H1 (cell line): ENCODE results near the gene CAMKK2. TPM values are rescaled to one million over a fixed set of nuclear protein-coding genes. Genes with fewer than 3 reads are reported as not detected.

ENCODE experiments used
- MAX ChIP-seq: IDR thresholded peaks from 2 replicates; pipeline ENCODE4 v1.6.1; 2012; ENCODE audit warnings: inconsistent platforms
- polyA plus RNA-seq, 7 experiments: library from polyadenylated mRNA; depleted of rRNA in 3 of 7; stranded (reverse) in 5 of 7; unstranded in 2 of 7; fragments of >200 nt in 5 of 7; fragments of 200-250 nt in 2 of 7; gene quantifications; 1 replicate in 5 of 7; 2 replicates in 1 of 7; 4 replicates in 1 of 7; pipeline versions ENCODE4 v1.2.1 to v1.2.3, GENCODE V29; 2011 to 2013; ENCODE audit warnings: missing spikeins in 2 of 7, mixed read lengths in 2 of 7
- total RNA-seq: library from RNA; stranded (reverse); fragmentation: NEBNext Ultra II Directional; extraction: Animal tissue kit (Norgen Biotek cat#: 25700); gene quantifications from 2 replicates; pipeline ENCODE4 v1.2.1, GENCODE V29; 2021

Gene CAMKK2
- total and polyA plus RNA-seq, 2 of the 8 experiments (the other 6 are each of a cell fraction or from before 2014, with no cell fraction given): 29.6 to 30.6 TPM

- 0 out of 2 replicates have a peak, but pooled peaks have one; percentile 2 for TF ChIP-seq MAX
These were observed 57.7 kb downstream of the CAMKK2 start (continued) for GRCh38 chr12:121238604-121239350.
